WERI-Rb-1 (cell line): Measurements from ENCODE around the gene SASH1.

ENCODE experiments used
- DNase-seq: peaks from one replicate; pipeline ENCODE4 v3.0.0-alpha.2; 2020
- H3K27ac ChIP-seq: fragments of 250-450 bp; sonication (Bioruptor Pico); 2 replicates; pipeline ENCODE4 v1.5.1; 2020; ENCODE audit warnings: mild to moderate bottlenecking, moderate library complexity
- H3K27me3 ChIP-seq: fragments of 250-450 bp; sonication (Bioruptor Pico); 2 replicates; pipeline ENCODE4 v1.5.1; 2021; ENCODE audit warnings: mild to moderate bottlenecking, low read depth, moderate library complexity; ENCODE audit not compliant: insufficient read depth, severe bottlenecking
- H3K36me3 ChIP-seq: fragments of 250-450 bp; sonication (Bioruptor Pico); 2 replicates; pipeline ENCODE4 v1.5.1; 2020; ENCODE audit warnings: mild to moderate bottlenecking, moderate library complexity
- H3K4me3 ChIP-seq: 2 replicates; pipeline ENCODE4 v1.5.1; 2011; ENCODE audit warnings: low read depth, mild to moderate bottlenecking, control low read depth, low read length
- H3K9me3 ChIP-seq: fragments of 250-450 bp; sonication (Bioruptor Pico); 2 replicates; pipeline ENCODE4 v1.5.1; 2021; ENCODE audit warnings: mild to moderate bottlenecking, moderate library complexity; ENCODE audit not compliant: severe bottlenecking
- TF ChIP-seq, protein P1 (sequence below): IDR thresholded peaks from 2 replicates; pipeline ENCODE4 v1.5.1; 2011; ENCODE audit warnings: low read depth, mild to moderate bottlenecking, control low read depth, inconsistent platforms, low read length

Gene SASH1

GRCh38 chr6:148455225-148455624 is 112.6 kb downstream of the SASH1 start:
- no peak overlapping the region for H3K27ac ChIP-seq
- peaks cover 4% of the 10 kb centered on the region; the same call in 1 of the 2 replicates for H3K36me3 ChIP-seq
- H3K4me3 ChIP-seq = no peak overlapping the region
- TF ChIP-seq, protein P1, sequence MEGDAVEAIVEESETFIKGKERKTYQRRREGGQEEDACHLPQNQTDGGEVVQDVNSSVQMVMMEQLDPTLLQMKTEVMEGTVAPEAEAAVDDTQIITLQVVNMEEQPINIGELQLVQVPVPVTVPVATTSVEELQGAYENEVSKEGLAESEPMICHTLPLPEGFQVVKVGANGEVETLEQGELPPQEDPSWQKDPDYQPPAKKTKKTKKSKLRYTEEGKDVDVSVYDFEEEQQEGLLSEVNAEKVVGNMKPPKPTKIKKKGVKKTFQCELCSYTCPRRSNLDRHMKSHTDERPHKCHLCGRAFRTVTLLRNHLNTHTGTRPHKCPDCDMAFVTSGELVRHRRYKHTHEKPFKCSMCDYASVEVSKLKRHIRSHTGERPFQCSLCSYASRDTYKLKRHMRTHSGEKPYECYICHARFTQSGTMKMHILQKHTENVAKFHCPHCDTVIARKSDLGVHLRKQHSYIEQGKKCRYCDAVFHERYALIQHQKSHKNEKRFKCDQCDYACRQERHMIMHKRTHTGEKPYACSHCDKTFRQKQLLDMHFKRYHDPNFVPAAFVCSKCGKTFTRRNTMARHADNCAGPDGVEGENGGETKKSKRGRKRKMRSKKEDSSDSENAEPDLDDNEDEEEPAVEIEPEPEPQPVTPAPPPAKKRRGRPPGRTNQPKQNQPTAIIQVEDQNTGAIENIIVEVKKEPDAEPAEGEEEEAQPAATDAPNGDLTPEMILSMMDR = no peak
- DNase-seq = no peak
- no peaks in the 10 kb centered on the region for H3K27me3 ChIP-seq
- H3K9me3 ChIP-seq = no peaks in the 10 kb centered on the region

DNA sequence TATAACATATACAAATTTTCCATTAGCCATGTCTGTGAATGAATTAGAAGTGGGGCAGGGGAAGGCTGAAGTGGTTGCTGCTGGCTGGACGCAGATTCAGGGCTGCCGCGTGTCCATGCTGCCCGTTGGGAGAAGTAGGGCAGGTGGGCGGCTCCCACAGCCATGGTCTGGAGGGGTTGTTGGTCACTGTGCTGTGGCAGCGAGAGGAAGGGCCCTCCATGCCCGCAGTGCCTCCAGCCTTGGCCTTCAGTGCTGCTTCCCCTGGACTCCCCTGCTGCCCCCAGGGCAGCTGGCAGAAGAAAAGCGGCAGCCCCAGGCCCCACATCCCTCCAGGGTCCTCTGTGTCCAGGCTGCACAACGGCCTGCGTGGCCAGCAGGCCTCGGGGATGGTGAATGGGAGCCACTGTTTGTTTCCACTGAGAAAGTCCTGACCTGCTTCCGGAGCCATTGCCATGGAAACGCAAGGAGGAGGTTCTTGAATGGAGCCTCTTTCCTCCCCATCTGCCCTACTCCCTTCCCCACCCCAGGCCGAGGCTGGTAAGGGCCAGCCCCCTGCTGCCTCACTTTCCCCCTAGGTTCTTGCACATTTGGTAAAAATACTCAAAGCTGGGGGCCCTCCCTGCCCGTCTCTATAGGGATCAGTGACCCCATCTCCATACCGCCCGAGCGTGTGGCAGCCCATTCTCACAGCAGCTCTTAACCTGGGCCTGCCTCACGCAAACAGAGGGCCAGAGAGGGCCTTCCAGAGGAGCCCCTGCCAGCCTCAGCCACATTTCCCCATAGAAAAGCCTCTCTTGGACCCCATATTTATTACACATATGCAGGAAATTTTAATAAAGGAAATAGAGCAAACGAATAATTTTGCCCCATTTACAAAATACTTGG is 113.3 kb downstream of the SASH1 start:
- H3K9me3 ChIP-seq = no peaks in the 10 kb centered on the region
- H3K27ac ChIP-seq = no peak overlapping the region
- no peaks in the 10 kb centered on the region for H3K27me3 ChIP-seq
- no peak for DNase-seq
- TF ChIP-seq, protein P1 = no peak
- H3K36me3 ChIP-seq = peaks cover 4% of the 10 kb centered on the region; the same call in 1 of the 2 replicates
- H3K4me3 ChIP-seq = no peak overlapping the region

DNA sequence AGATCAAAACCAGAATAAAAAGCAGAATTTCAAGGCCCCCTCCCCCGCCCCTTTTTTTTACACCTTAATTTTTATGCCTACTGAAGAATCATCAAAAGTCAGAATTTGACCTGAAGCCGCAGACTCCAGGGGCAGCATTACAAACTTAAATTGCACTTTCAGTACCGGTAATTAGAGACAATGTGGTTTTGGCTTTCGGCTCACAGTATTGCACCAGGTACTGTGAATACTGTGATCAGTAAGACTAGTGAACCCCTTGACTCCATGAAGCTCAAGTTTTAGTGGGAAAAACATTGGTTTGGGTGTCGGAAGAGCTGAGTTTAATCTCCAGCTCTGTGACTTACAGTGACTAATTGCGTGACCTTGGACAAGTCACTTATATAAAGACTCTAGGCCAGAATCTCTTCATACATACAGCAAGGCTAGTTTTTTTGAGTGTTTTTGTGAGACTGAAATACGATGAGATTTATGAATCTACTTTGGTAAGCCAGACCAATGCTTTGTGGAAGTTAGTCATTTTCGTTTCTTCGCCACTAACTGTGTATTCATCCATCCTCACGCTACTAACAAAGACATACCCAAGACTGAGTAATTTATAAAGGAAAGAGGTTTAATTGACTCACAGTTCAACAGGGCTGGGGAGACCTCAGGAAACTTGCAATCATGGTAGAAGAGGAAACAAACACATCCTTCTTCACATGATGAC is 114.7 kb downstream of the SASH1 start:
- H3K36me3 ChIP-seq = no peaks in the 10 kb centered on the region; the same call in 1 of the 2 replicates
- H3K27me3 ChIP-seq = no peaks in the 10 kb centered on the region
- TF ChIP-seq, protein P1 = no peak
- no peaks in the 10 kb centered on the region for H3K9me3 ChIP-seq
- H3K27ac ChIP-seq = no peak overlapping the region
- no peak overlapping the region for H3K4me3 ChIP-seq
- no peak for DNase-seq

DNA sequence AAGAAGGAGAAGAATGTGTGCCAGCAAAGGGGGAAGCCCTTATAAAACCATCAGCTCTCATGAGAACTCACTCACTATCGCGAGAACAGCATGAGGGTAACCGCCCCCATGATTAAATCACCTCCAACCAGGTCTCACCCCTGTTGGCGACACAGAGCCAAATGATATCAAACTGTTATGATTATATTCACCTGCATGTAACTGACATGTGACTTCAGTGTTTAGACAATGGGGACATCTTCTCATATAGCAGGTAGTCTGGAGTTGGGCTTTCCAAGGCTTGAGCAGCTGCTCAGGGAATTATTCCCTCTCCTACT is 115.2 kb downstream of the SASH1 start:
- Histone ChIP-seq H3K9me3 (no peaks in the 10 kb centered on the region), H3K4me3 (no peak overlapping the region), H3K36me3 (no peaks in the 10 kb centered on the region; the same call in 1 of the 2 replicates), H3K27me3 (no peaks in the 10 kb centered on the region), H3K27ac (no peak overlapping the region)
- no peak for DNase-seq
- TF ChIP-seq, protein P1 = no peak

DNA sequence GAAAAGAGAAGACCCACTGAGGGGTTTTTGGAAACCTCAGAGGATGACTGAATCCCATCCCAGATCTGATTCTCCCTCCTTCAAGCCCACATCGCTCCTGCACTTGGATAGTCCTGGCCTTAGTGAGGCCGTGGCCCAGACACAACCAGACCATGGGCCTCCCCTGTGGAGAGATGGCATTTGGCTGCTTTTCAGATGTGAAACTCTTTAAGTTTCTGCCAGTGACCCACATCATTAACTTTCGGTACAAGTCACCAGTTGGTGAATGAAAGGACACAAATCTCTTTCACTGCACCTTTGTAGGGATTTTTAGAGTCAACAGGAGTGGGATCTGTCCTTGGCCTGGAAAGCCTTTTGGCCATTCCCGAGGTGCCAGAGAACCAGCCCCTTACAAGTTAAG is 116.6 kb downstream of the SASH1 start:
- Histone ChIP-seq H3K27me3 (no peaks in the 10 kb centered on the region), H3K36me3 (no peaks in the 10 kb centered on the region; the same call in 1 of the 2 replicates), H3K4me3 (no peak overlapping the region), H3K9me3 (no peaks in the 10 kb centered on the region), H3K27ac (peak overlapping the region; percentile 47)
- TF ChIP-seq, protein P1 = no peak
- no peak for DNase-seq
